ENCODE results near the gene TCF7L1.

TCF7L1 gene

GRCh38 chr2:85183479-85183878 lies 50.3 kb downstream of the TCF7L1 start:
- no peak for DNase-seq (ENCODE audit: low read depth in 1 of 2, low spot score in 1 of 2)
- no peak for TF ChIP-seq CTCF (IDR thresholded peaks at IDR 0.05; ENCODE audit: insufficient read depth, low read length)
- no peak for TF ChIP-seq GABPA (IDR thresholded peaks at IDR 0.05; ENCODE audit: low read depth)
- TF ChIP-seq POLR2AphosphoS5 (IDR thresholded peaks at IDR 0.05; ENCODE audit: low read depth) = no peak
- TF ChIP-seq REST (IDR thresholded peaks at IDR 0.05; ENCODE audit: insufficient replicate concordance, low read depth) = no peak
- TF ChIP-seq SPI1 (IDR thresholded peaks at IDR 0.05; ENCODE audit: borderline replicate concordance, low read depth) = no peak
- no peak overlapping the region for H3K4me3 ChIP-seq (replicated peaks; ENCODE audit: insufficient read depth, low read length)
- H3K27me3 ChIP-seq (ENCODE audit: insufficient read depth, poor library complexity, severe bottlenecking) = peaks cover 2% of the 10 kb centered on the region
- H3K27ac ChIP-seq (replicated peaks) = no peak overlapping the region

GRCh38 chr2:85184231-85184630 lies 51.0 kb downstream of the TCF7L1 start:
- DNase-seq (ENCODE audit: low read depth in 1 of 2, low spot score in 1 of 2) = no peak
- Histone ChIP-seq H3K27me3 (ENCODE audit: insufficient read depth, poor library complexity, severe bottlenecking) (no peaks in the 10 kb centered on the region), H3K4me3 (replicated peaks; ENCODE audit: insufficient read depth, low read length) (no peak overlapping the region), H3K27ac (replicated peaks) (no peak overlapping the region)
- no peak for TF ChIP-seq GABPA (IDR thresholded peaks at IDR 0.05; ENCODE audit: low read depth)
- TF ChIP-seq CTCF (IDR thresholded peaks at IDR 0.05; ENCODE audit: insufficient read depth, low read length) = no peak
- TF ChIP-seq POLR2AphosphoS5 (IDR thresholded peaks at IDR 0.05; ENCODE audit: low read depth) = no peak
- no peak for TF ChIP-seq REST (IDR thresholded peaks at IDR 0.05; ENCODE audit: insufficient replicate concordance, low read depth)

- no peak for DNase-seq (ENCODE audit: low read depth in 1 of 2, low spot score in 1 of 2)
- Histone ChIP-seq H3K27me3 (ENCODE audit: insufficient read depth, poor library complexity, severe bottlenecking) (no peaks in the 10 kb centered on the region), H3K4me3 (replicated peaks; ENCODE audit: insufficient read depth, low read length) (no peak overlapping the region), H3K27ac (replicated peaks) (no peak overlapping the region)
- TF ChIP-seq REST (IDR thresholded peaks at IDR 0.05; ENCODE audit: insufficient replicate concordance, low read depth) (no peak), CTCF (IDR thresholded peaks at IDR 0.05; ENCODE audit: insufficient read depth, low read length) (no peak), SPI1 (IDR thresholded peaks at IDR 0.05; ENCODE audit: borderline replicate concordance, low read depth) (no peak), POLR2AphosphoS5 (IDR thresholded peaks at IDR 0.05; ENCODE audit: low read depth) (no peak), GABPA (IDR thresholded peaks at IDR 0.05; ENCODE audit: low read depth) (no peak)
Measured at GRCh38 chr2:85184990-85185389, 51.8 kb downstream of the TCF7L1 start.

Data from HL-60 (cell line).